Esophagus muscularis mucosa (tissue), 3 donors: ENCODE results near the gene SPCS2.

Experiments used
- POLR2A ChIP-seq: fragments of 450-650 bp; IDR thresholded peaks from one replicate; pipeline ENCODE4 v1.6.1; 2017; ENCODE audit warnings: antibody characterized with exemption, moderate library complexity, mild to moderate bottlenecking, low read depth
- POLR2AphosphoS5 ChIP-seq, 2 donors: sonication (generic); formaldehyde crosslinking; IDR thresholded peaks; one replicate each; pipeline ENCODE4 v1.6.1; 2017; ENCODE audit warnings: antibody characterized with exemption in 2 of 2
- TF ChIP-seq, protein P1 (sequence below), 3 experiments: fragments of 200-600 bp in 2 of 3; fragments of 450-650 bp in 1 of 3; sonication (generic) in 2 of 3; IDR thresholded peaks; one replicate each; pipeline ENCODE4 v1.5.1; 2017 to 2019; ENCODE audit warnings: antibody characterized with exemption in 3 of 3, mild to moderate bottlenecking in 2 of 3, moderate library complexity in 1 of 3

DNA sequence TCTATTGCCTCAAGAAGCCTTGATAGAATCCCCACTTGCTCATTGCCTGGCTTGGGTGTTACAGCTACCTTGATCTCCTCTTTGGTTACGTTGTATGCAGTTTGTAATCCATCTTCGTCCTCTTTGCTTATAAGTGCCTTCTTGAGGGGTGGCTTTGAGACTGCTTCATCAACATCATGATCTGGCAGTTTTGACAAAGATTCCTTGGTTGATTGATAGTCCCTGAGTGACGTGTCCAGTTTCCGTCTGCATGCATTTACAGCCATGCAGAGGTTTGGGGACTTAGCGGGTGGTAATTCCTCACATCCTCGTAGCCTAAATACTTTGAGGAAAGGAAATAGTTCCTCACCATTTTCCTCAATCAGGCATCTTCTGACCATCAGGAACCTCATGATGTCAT lies 62.8 kb downstream of the SPCS2 start:
- TF ChIP-seq POLR2AphosphoS5 (IDR thresholded peaks at IDR 0.05) (no peak), POLR2A (no peak)
- TF ChIP-seq, protein P1, sequence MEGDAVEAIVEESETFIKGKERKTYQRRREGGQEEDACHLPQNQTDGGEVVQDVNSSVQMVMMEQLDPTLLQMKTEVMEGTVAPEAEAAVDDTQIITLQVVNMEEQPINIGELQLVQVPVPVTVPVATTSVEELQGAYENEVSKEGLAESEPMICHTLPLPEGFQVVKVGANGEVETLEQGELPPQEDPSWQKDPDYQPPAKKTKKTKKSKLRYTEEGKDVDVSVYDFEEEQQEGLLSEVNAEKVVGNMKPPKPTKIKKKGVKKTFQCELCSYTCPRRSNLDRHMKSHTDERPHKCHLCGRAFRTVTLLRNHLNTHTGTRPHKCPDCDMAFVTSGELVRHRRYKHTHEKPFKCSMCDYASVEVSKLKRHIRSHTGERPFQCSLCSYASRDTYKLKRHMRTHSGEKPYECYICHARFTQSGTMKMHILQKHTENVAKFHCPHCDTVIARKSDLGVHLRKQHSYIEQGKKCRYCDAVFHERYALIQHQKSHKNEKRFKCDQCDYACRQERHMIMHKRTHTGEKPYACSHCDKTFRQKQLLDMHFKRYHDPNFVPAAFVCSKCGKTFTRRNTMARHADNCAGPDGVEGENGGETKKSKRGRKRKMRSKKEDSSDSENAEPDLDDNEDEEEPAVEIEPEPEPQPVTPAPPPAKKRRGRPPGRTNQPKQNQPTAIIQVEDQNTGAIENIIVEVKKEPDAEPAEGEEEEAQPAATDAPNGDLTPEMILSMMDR (IDR thresholded peaks at IDR 0.05) = no peak
